RWPE2 (cell line): ENCODE data around the gene SWSAP1.
A peak's percentile ranks its signal among the peaks of the same experiment; 100 is the strongest.

Source experiments
- ATAC-seq: fragments of 200-7000 bp; cut with Tn5 transposase; 3 replicates; pipeline ENCODE4 v1.9.1; 2021; ENCODE audit warnings: low read depth
- DNase-seq: peaks from one replicate; pipeline ENCODE4 v3.0.0-alpha.2; 2020; ENCODE audit warnings: low spot score
- H3K27ac ChIP-seq: fragments of 450-650 bp; 2 replicates; pipeline ENCODE4 v1.5.1; 2017; ENCODE audit warnings: mild to moderate bottlenecking; ENCODE audit not compliant: poor library complexity, severe bottlenecking
- H3K27me3 ChIP-seq: fragments of 250-450 bp; sonication (Bioruptor Pico); 2 replicates; pipeline ENCODE4 v1.5.1; 2021; ENCODE audit warnings: mild to moderate bottlenecking, moderate library complexity; ENCODE audit not compliant: insufficient read depth, poor library complexity, severe bottlenecking
- H3K36me3 ChIP-seq: fragments of 250-450 bp; sonication (Bioruptor Pico); 2 replicates; pipeline ENCODE4 v1.5.1; 2020; ENCODE audit warnings: low read depth, mild to moderate bottlenecking, moderate library complexity
- H3K4me1 ChIP-seq: fragments of 250-450 bp; sonication (Bioruptor Pico); 2 replicates; pipeline ENCODE4 v1.5.1; 2021; ENCODE audit warnings: mild to moderate bottlenecking, moderate library complexity; ENCODE audit not compliant: insufficient read depth, poor library complexity, severe bottlenecking
- H3K4me3 ChIP-seq: fragments of 250-450 bp; sonication (Bioruptor Pico); 2 replicates; pipeline ENCODE4 v1.5.1; 2021; ENCODE audit warnings: mild to moderate bottlenecking, moderate library complexity; ENCODE audit not compliant: severe bottlenecking
- H3K9me3 ChIP-seq: fragments of 250-450 bp; sonication (Bioruptor Pico); 2 replicates; pipeline ENCODE4 v1.5.1; 2021; ENCODE audit warnings: mild to moderate bottlenecking, moderate library complexity; ENCODE audit not compliant: severe bottlenecking
- CTCF ChIP-seq: fragments of 450-650 bp; IDR thresholded peaks from one replicate; pipeline ENCODE4 v1.5.1; 2017; ENCODE audit warnings: mild to moderate bottlenecking, moderate library complexity; ENCODE audit not compliant: poor library complexity, severe bottlenecking

Gene SWSAP1

GRCh38 chr19:11418549-11419506 lies 44.4 kb downstream of the SWSAP1 start, which contains the start of gene RGL3:
Gene RGL3 (minus strand): TSS chr19:11419314. CDS start chr19:11419278, 36 bp downstream.
- H3K4me1 ChIP-seq, result peaks cover 4% of the 10 kb centered on the region
- H3K36me3 ChIP-seq, result no peaks in the 10 kb centered on the region
- no peak for TF ChIP-seq CTCF
- H3K27me3 ChIP-seq, result no peaks in the 10 kb centered on the region
- DNase-seq (no peak), ATAC-seq (peak; percentile 16; the same call in 1 of the 3 replicates)
- H3K27ac ChIP-seq, result no peak within 1 kb of the TSS
- no peaks in the 10 kb centered on the region for H3K9me3 ChIP-seq
- peak within 1 kb of the TSS; percentile 23 for H3K4me3 ChIP-seq

GRCh38 chr19:11420429-11421370 lies 46.2 kb downstream of the SWSAP1 start:
- no peak overlapping the region for H3K27ac ChIP-seq
- no peaks in the 10 kb centered on the region for H3K27me3 ChIP-seq
- H3K36me3 ChIP-seq, result no peaks in the 10 kb centered on the region
- H3K4me1 ChIP-seq, result peaks cover 4% of the 10 kb centered on the region
- no peak overlapping the region for H3K4me3 ChIP-seq
- DNase-seq (no peak), ATAC-seq (no peak)
- TF ChIP-seq CTCF, result no peak
- H3K9me3 ChIP-seq, result no peaks in the 10 kb centered on the region

- Histone ChIP-seq H3K27ac (no peak overlapping the region), H3K36me3 (no peaks in the 10 kb centered on the region), H3K27me3 (no peaks in the 10 kb centered on the region), H3K9me3 (no peaks in the 10 kb centered on the region), H3K4me3 (peak overlapping the region; percentile 21), H3K4me1 (peaks cover 4% of the 10 kb centered on the region)
- peak; percentile 47 for ATAC-seq
- peak; percentile 64 for DNase-seq
- TF ChIP-seq CTCF, result no peak
Measured at GRCh38 chr19:11421371-11422098, 47.1 kb downstream of the SWSAP1 start.

- Histone ChIP-seq H3K4me1 (peaks cover 4% of the 10 kb centered on the region), H3K9me3 (no peaks in the 10 kb centered on the region), H3K27ac (no peak overlapping the region), H3K4me3 (peak overlapping the region; percentile 21), H3K36me3 (no peaks in the 10 kb centered on the region), H3K27me3 (no peaks in the 10 kb centered on the region)
- DNase-seq (peak; percentile 95), ATAC-seq (peak; percentile 81)
- TF ChIP-seq CTCF, result no peak
Measured at GRCh38 chr19:11422163-11423065, 47.9 kb downstream of the SWSAP1 start.
